HUES48 (cell line): ENCODE measurements around the gene FBLN1.
A peak's percentile ranks its signal among the peaks of the same experiment; 100 is the strongest.

Experiments used
- H3K27ac ChIP-seq: one replicate; pipeline ENCODE4 v1.7.0; 2013; ENCODE audit warnings: low read depth, low read length, inconsistent platforms
- H3K27me3 ChIP-seq: 2 replicates; pipeline ENCODE4 v1.6.1; 2013; ENCODE audit warnings: mild to moderate bottlenecking, low read length; ENCODE audit not compliant: control insufficient read depth, insufficient read depth
- H3K36me3 ChIP-seq: 2 replicates; pipeline ENCODE4 v1.6.1; 2013; ENCODE audit warnings: low read length; ENCODE audit not compliant: control insufficient read depth, insufficient read depth
- H3K4me1 ChIP-seq: 2 replicates; pipeline ENCODE4 v1.6.1; 2013; ENCODE audit warnings: mild to moderate bottlenecking, low read length; ENCODE audit not compliant: control insufficient read depth, insufficient read depth
- H3K4me3 ChIP-seq: 2 replicates; pipeline ENCODE4 v1.5.1; 2013; ENCODE audit warnings: mild to moderate bottlenecking, low read depth, low read length
- H3K9ac ChIP-seq: 2 replicates; pipeline ENCODE4 v1.6.1; 2013; ENCODE audit warnings: mild to moderate bottlenecking, low read depth, low read length, moderate library complexity
- H3K9me3 ChIP-seq: 2 replicates; pipeline ENCODE4 v1.6.1; 2013; ENCODE audit warnings: low read length; ENCODE audit not compliant: control insufficient read depth, insufficient read depth

FBLN1 gene

DNA sequence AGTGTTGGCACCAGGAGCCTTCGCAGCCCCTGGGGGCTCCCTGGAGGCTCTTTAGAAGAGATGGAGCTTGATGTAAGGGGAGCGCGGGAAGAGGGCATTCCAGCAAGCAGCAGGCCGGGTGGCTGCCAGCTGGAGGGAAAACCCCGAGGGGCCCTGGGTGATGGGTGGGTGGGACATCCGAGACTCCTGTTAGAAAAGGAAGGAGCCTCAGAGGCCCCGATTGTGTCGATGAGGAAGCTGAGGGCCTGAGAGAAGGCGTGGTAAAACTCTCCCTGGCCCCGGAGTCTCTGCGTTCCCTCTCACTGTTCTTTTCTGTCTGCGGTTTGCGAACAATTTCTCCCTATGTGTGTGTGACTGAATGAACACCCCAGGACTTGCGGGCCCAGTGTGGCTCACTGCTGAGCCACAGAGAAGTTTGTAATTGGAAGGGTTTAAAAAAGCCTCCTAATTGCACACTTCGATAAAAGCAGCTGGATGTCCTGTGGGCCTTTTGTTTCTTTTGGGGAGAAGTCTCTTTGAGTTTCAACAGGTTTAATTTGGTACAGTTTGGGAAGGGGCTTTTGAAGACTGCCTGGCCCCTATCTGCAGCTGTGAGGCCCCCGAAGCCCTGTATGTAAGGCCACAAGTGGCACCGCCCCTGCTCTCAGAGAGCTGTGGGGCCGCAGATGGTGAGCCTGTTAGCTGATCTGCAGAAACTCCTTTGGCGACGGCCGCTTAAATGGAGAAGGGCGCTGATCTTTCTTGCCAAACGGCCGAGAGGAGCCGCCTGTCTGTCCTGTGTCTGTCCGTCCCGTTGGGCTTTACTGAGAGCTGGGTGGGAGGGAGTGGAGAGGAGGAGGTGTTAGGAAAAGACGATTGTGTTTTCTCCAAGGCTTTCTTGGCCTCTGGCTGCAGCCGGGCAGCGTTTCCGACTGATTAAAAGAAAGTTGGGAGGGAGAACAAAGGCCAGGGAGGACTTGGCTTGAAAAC, 2.0 kb downstream of the FBLN1 start:
- peak overlapping the region; percentile 88 for H3K27ac ChIP-seq
- peak overlapping the region; percentile 80 for H3K4me3 ChIP-seq
- peaks cover 28% of the 10 kb centered on the region for H3K4me1 ChIP-seq
- H3K9ac ChIP-seq, result peak overlapping the region; percentile 58
- H3K36me3 ChIP-seq, result no peaks in the 10 kb centered on the region
- H3K27me3 ChIP-seq, result no peaks in the 10 kb centered on the region
- H3K9me3 ChIP-seq, result no peaks in the 10 kb centered on the region

DNA sequence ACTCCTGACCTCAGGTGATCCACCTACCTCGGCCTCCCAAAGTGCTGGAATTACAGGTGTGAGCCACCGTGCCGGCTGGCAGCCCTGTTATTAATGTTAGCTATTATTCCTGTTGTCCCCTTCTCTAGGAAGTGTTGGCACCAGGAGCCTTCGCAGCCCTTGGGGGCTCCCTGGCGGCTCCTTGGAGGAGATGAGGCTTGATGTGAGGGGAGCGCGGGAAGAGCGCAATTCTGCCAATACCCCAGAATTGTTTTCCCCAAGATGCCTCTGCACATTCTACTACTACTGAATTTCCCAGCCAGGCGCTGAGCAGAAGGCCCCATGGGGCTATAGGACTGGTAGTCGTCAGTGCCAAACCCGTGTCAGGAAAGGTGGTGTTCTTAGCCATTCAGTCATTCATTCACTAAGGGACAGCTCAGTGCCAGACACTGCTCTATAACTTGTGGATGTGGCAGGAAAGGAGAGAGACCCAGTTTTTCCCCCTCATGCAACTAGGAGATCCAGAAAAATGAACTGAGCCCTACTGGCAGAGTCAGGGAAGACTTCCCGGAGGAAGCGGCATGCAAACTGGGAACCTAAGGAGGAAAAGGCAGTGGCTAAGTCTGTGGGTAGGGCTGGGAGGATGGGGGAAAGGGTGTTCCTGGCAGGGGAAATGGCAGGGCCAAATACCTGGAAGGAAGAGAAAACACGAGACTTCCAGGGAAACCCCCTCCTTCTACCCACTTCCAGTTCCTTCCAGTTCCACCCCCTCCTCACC, 3.5 kb downstream of the FBLN1 start:
- Histone ChIP-seq H3K9me3 (no peaks in the 10 kb centered on the region), H3K36me3 (no peaks in the 10 kb centered on the region), H3K4me1 (peaks cover 33% of the 10 kb centered on the region), H3K9ac (no peak overlapping the region), H3K4me3 (no peak overlapping the region), H3K27me3 (no peaks in the 10 kb centered on the region), H3K27ac (no peak overlapping the region)

GRCh38 chr22:45506816-45507360, 4.2 kb downstream of the FBLN1 start:
- peaks cover 36% of the 10 kb centered on the region for H3K4me1 ChIP-seq
- H3K27ac ChIP-seq, result no peak overlapping the region
- no peak overlapping the region for H3K9ac ChIP-seq
- no peaks in the 10 kb centered on the region for H3K27me3 ChIP-seq
- no peaks in the 10 kb centered on the region for H3K9me3 ChIP-seq
- H3K4me3 ChIP-seq, result no peak overlapping the region
- H3K36me3 ChIP-seq, result no peaks in the 10 kb centered on the region

DNA sequence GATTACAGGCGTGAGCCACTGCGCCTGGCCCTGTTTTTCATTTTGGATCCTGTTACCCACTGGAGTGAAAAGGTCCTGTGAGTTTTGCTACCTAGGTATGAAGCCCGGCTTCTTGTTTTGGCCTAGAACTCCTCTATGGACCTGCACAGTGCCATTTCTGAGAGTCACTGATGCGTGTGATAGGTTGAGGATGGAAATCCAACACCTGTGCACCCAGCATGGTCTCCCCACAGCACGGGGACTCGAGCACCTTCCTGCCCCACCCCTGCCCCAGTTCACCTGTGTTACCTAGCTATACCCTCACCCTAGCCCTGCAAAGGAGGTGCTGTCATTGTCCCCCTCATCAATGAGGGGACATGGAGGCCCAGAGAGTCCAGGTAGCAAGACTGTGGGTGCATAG, 5.1 kb downstream of the FBLN1 start:
- H3K9me3 ChIP-seq, result no peaks in the 10 kb centered on the region
- no peak overlapping the region for H3K4me3 ChIP-seq
- no peaks in the 10 kb centered on the region for H3K36me3 ChIP-seq
- H3K27ac ChIP-seq, result no peak overlapping the region
- no peaks in the 10 kb centered on the region for H3K27me3 ChIP-seq
- no peak overlapping the region for H3K9ac ChIP-seq
- H3K4me1 ChIP-seq, result peaks cover 38% of the 10 kb centered on the region

DNA sequence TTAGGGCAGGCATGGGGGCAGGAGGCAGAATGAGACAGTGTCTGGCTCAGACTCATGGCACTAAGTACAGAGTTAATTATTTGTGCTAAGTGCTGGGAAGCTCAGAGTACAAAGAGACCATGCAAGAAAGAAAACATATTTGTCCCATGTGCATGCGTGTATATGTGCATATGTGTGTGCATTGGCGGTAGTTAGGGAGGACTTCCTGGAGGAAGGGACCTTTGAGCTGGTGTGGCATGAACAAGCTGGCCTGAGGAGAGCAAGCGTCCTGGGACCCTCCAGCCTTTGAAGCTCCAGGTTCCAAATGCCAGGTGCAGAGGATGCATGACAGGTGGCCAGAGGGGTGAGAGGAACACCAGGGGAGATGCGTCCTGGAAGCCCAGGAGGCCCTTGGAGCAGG, 6.1 kb downstream of the FBLN1 start:
- H3K36me3 ChIP-seq, result no peaks in the 10 kb centered on the region
- H3K27me3 ChIP-seq, result no peaks in the 10 kb centered on the region
- H3K4me3 ChIP-seq, result no peak overlapping the region
- H3K27ac ChIP-seq, result no peak overlapping the region
- H3K4me1 ChIP-seq, result peaks cover 38% of the 10 kb centered on the region
- H3K9ac ChIP-seq, result no peak overlapping the region
- H3K9me3 ChIP-seq, result no peaks in the 10 kb centered on the region

GRCh38 chr22:45510376-45511232, 7.9 kb downstream of the FBLN1 start:
- Histone ChIP-seq H3K4me1 (peaks cover 26% of the 10 kb centered on the region), H3K9me3 (no peaks in the 10 kb centered on the region), H3K9ac (no peak overlapping the region; the same call in 1 of the 2 replicates), H3K27ac (no peak overlapping the region), H3K36me3 (no peaks in the 10 kb centered on the region), H3K4me3 (no peak overlapping the region), H3K27me3 (no peaks in the 10 kb centered on the region)

DNA sequence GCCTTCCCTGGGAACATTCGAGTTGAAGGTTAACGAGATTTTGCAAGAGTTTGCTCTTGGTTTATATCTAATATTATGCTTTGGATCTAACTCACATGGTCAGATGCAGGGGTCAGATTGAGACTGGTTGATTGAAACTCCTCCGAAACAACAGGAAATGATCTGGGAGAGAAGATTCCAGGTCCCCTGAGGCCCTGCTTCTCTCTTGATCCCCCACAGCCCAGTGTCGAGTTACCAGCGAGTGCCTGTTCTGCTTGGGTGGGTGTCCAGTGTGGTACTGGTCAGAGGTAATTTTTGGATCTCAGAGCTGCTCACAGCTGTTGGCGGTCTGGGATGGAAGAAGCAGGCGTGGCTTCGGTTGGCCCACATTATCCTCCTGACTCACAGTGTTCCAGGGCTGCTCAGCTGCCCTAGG, 9.2 kb downstream of the FBLN1 start:
- Histone ChIP-seq H3K4me1 (peaks cover 18% of the 10 kb centered on the region), H3K36me3 (no peaks in the 10 kb centered on the region), H3K4me3 (no peak overlapping the region), H3K9ac (no peak overlapping the region), H3K27ac (no peak overlapping the region), H3K9me3 (no peaks in the 10 kb centered on the region), H3K27me3 (no peaks in the 10 kb centered on the region)

DNA sequence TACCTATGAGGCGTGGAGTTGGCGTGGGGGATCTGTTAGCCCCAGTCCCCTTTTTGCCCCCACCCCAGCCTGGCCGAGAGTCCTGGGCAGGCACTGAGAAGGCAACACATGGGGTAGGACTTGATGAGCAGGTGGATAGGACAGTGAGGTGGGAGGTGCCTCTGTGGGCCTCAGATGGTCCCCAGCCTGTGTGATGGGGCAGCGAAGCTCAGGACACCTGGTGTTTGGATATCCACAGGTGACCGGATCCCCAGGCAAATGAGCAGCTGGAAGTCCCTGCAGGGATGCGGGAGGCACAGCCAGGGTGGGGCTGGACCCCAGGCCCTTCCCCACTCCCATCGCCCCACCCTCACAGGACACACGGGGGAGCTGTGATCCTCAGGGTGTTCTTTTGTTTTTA, 9.7 kb downstream of the FBLN1 start:
- no peak overlapping the region for H3K9ac ChIP-seq
- H3K27me3 ChIP-seq, result no peaks in the 10 kb centered on the region
- peaks cover 15% of the 10 kb centered on the region for H3K4me1 ChIP-seq
- no peaks in the 10 kb centered on the region for H3K9me3 ChIP-seq
- no peak overlapping the region for H3K4me3 ChIP-seq
- H3K27ac ChIP-seq, result no peak overlapping the region
- H3K36me3 ChIP-seq, result no peaks in the 10 kb centered on the region

GRCh38 chr22:45515676-45516075, 13.0 kb downstream of the FBLN1 start:
- Histone ChIP-seq H3K4me1 (0 out of 2 replicates have a peak, but pooled peaks cover 4% of the 10 kb centered on the region), H3K9me3 (no peaks in the 10 kb centered on the region), H3K36me3 (peaks cover 23% of the 10 kb centered on the region), H3K27me3 (no peaks in the 10 kb centered on the region), H3K27ac (no peak overlapping the region), H3K4me3 (no peak overlapping the region), H3K9ac (no peak overlapping the region)

DNA sequence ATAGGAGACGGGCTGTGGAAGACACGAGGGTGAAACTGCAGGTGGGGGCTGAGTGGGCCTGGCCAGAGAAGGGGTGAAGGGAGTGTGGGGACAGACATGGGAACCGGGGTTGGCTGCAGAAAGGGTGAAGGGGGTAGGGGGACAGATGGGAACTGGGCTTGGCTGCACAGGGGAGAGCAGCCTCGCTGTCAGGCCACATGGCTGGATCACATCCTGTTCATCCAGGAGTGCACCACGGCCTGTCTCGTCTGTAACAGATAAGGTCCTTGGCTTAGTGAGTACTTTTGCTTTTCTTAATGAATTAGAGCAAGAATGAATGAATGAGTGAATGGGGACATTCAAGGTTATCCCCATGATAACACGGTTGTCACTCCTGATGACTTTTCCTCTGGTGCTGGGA, 13.5 kb downstream of the FBLN1 start:
- Histone ChIP-seq H3K9me3 (no peaks in the 10 kb centered on the region), H3K27ac (no peak overlapping the region), H3K36me3 (peaks cover 28% of the 10 kb centered on the region), H3K27me3 (no peaks in the 10 kb centered on the region), H3K9ac (no peak overlapping the region), H3K4me3 (no peak overlapping the region), H3K4me1 (0 out of 2 replicates have a peak, but pooled peaks cover 4% of the 10 kb centered on the region)
